TTC549 (cell line): ENCODE results near the gene APIP.

Experiments used
- FAIRE-seq: peaks from 2 replicates; lab custom pipeline; 2012; peaks lifted over from hg19 to GRCh38; lab: Jason Lieb, UNC

The APIP gene

DNA sequence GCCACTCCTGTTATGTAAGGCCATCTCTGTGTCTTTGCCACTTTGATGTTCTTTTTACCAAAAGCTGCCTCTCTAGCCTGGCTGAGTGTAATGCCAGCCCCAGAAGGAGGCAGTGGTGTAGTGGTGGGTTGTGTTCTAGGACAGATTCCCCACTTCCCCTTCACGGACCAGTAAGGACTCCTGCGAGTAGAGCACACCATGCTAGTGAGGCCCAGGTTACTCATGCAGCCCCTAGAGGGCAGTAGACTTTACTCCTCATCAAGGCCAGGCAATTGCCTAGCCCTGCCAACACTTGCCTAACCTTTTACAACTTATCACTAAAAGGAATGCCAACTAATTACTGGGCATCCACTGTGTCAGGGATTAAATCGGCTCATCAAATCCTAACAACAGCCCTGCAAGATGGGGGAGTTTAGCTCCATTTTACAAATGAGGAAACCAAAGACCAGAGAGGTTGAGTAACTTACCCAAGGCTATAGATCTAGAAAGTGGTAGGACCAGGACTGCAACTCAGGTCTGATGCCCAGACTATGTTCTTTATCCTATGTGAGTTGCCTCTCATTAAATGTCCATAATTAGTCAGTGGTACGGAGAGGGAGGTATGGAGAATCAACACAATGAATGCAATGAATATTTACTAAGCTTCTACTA lies 75.3 kb downstream of the APIP start:
- no peak for FAIRE-seq

DNA sequence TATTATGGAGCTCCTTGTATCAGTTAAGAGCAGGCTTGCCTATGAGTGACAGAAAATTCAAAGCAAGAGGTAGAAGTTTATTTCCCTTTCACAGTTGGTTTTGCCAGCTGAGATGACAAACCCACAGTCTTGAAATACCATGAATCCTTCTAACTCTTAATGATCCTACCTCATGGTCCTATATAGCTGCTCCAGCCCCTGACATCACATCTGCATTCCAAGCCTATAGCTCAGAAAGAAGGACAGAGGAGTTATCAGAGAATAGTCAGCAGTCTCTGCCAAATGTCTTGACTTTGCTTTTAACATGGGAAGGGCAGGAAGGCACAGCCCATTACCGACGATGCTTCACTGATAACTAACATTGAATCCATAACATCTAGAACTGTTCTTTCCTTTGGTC lies 76.2 kb downstream of the APIP start:
- FAIRE-seq = no peak

DNA sequence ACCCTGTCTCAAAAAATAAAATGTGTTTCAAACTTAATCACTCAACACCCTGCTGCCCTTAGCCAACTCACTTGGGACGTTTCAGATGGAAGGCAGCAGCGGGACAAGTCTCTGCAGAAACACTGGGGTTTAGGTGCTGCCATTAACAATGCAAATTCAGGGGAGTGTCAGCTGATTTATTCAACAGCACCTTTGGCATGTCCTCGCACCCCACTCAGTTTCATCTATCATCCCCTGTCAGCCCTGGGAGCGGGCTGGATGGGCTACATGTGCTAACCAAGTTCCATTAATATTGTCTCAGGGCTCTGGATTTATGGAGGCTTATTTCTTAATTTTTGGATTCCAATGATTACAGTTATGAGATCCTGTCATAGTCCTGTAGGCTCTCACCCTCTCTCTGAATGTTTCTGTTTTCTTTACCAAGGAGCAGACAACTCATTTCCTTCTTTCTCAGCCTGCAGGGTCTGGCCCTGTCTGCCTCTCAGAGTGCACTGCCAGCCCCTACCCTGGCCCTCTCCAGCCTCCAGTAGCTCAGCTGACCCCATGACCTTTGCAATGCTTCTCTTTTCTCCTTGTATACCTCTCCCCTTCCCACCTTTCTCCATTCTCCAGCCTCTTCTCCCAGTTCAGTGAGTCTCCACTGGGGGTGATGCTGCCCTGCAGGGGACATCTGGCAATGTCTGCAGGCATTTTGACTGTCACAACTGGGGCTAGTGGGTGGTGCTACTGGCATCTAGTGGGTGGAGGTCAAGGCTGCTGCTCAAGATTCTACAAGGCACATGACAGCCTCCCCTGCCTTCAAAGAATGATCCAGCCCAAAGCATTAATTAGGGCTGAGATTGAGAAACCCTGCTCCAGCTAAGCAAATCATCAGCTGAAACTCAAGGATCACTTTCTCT lies 79.0 kb downstream of the APIP start:
- FAIRE-seq = no peak

DNA sequence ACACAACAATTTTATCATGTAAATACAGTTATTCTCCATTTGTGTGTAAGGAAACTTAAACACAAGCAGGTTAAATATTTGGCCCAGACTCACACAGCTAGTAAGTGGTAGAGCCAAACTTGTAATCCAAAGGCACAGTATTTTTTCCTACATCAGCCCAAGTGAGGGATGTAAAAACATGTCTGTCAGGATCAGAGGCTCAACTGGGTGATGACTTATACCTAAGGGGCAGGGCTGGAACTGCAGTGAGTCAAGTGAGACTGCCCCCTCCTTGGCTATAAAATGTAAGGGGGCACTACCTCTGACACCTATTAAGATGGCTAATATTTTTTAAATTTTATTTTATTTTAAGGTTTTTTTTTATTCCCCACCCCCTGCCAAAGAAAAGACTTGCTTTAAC lies 82.6 kb downstream of the APIP start:
- no peak for FAIRE-seq
